Duodenal mucosa (tissue), 2 donors: ENCODE data around the gene PCDHGA3.
A peak's percentile ranks its signal among the peaks of the same experiment; 100 is the strongest.
"Not testable (repeated sequence)": the region's sequence is repeated elsewhere in the genome, so short reads cannot be mapped to it uniquely, and the experiment has no call there.

Source experiments
- H3K27ac ChIP-seq: one replicate; pipeline ENCODE4 v1.7.0; 2013; ENCODE audit warnings: low read depth, low read length
- H3K27me3 ChIP-seq, 2 donors: one replicate each; pipeline ENCODE4 v1.7.0; 2013; ENCODE audit warnings: low read length in 2 of 2, control low read depth in 1 of 2; ENCODE audit not compliant: insufficient read depth in 2 of 2, control insufficient read depth in 1 of 2
- H3K36me3 ChIP-seq, 2 donors: one replicate each; pipeline ENCODE4 v1.7.0; 2013; ENCODE audit warnings: low read length in 2 of 2, control low read depth in 1 of 2; ENCODE audit not compliant: insufficient read depth in 2 of 2, control insufficient read depth in 1 of 2
- H3K4me1 ChIP-seq, 2 donors: one replicate each; pipeline ENCODE4 v1.7.0; 2013; ENCODE audit warnings: low read length in 2 of 2, control low read depth in 1 of 2; ENCODE audit not compliant: insufficient read depth in 2 of 2, control insufficient read depth in 1 of 2
- H3K4me3 ChIP-seq, 2 donors: one replicate each; pipeline ENCODE4 v1.7.0; 2013; ENCODE audit warnings: low read length in 2 of 2, low read depth in 1 of 2
- H3K9ac ChIP-seq, 2 donors: one replicate each; pipeline ENCODE4 v1.7.0; 2013; ENCODE audit warnings: low read length in 2 of 2, low read depth in 1 of 2
- H3K9me3 ChIP-seq, 2 donors: one replicate each; pipeline ENCODE4 v1.7.0; 2013; ENCODE audit warnings: low read length in 2 of 2, control low read depth in 1 of 2; ENCODE audit not compliant: control insufficient read depth in 1 of 2

The PCDHGA3 gene

DNA sequence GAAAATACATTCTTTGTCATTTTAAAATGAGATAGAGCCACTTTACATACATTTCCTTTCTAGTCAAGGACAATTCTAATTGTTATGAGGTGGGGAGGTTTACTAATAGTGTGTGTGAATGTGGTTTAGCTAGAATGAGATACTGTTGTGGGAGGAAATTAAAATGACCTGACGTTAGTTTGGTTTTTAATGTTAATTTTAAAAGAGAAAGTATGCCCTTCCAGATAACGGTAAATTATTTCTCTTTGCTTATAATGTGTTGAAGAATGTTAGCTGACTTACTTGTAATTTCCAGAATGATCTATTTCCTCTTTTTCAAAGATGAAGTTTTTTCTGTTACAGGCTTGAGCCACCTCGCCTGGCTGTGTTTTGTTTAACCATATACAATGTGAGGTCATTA is 21.4 kb upstream of the PCDHGA3 start:
- Histone ChIP-seq H3K36me3 (peaks cover 19 to 22% of the 10 kb centered on the region in 2 donors), H3K9me3 (peaks cover 38 to 53% of the 10 kb centered on the region in 2 donors), H3K4me3 (no peak overlapping the region), H3K9ac (no peak overlapping the region), H3K27me3 (no peaks in the 10 kb centered on the region), H3K27ac (no peak overlapping the region), H3K4me1 (peaks cover 0 to 4% of the 10 kb centered on the region in 2 donors)

- peak overlapping the region; percentile 19 to 55 for H3K9ac ChIP-seq
- H3K4me1 ChIP-seq, result no peaks in the 10 kb centered on the region
- H3K27ac ChIP-seq, result no peak overlapping the region
- peaks cover 25 to 40% of the 10 kb centered on the region in 2 donors for H3K9me3 ChIP-seq
- no peaks in the 10 kb centered on the region for H3K36me3 ChIP-seq
- H3K4me3 ChIP-seq, result peak overlapping the region; percentile 61 to 62
- no peaks in the 10 kb centered on the region for H3K27me3 ChIP-seq
Observed at GRCh38 chr5:141326088-141326854, 17.4 kb upstream of the PCDHGA3 start.

DNA sequence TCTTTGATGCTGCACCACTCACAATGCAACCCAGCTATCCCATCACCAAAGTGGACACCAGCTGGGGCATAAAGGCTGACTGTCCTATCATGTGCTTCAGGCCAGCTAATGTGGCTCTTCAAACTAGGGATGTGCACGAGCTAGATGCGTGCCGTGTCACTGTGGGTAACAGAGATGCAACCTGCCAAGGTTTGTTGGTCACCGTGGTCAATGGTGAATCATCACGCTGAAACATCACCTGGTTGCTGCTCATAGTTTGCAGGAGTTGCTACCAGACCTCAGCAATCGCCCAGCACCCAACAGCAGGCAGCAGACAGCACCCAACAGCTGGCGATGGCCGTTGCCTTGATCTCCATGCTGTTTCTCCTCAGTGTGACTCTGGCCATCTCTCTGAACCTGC is 15.4 kb upstream of the PCDHGA3 start:
- Histone ChIP-seq H3K4me1 (no peaks in the 10 kb centered on the region), H3K9ac (no peak overlapping the region), H3K9me3 (peaks cover 17 to 29% of the 10 kb centered on the region in 2 donors), H3K27ac (no peak overlapping the region), H3K36me3 (no peaks in the 10 kb centered on the region), H3K27me3 (no peaks in the 10 kb centered on the region), H3K4me3 (no peak overlapping the region)

GRCh38 chr5:141330299-141331080 is 13.1 kb upstream of the PCDHGA3 start, which contains the start of gene PCDHGA1:
Gene PCDHGA1, plus strand, starts transcription at chr5:141330514.
- H3K36me3 ChIP-seq, result no peaks in the 10 kb centered on the region
- no peak within 1 kb of the TSS for H3K4me3 ChIP-seq
- peaks cover 17 to 22% of the 10 kb centered on the region in 2 donors for H3K9me3 ChIP-seq
- H3K9ac ChIP-seq, result no peak within 1 kb of the TSS
- H3K4me1 ChIP-seq, result no peaks in the 10 kb centered on the region
- H3K27me3 ChIP-seq, result no peaks in the 10 kb centered on the region
- H3K27ac ChIP-seq, result no peak within 1 kb of the TSS

DNA sequence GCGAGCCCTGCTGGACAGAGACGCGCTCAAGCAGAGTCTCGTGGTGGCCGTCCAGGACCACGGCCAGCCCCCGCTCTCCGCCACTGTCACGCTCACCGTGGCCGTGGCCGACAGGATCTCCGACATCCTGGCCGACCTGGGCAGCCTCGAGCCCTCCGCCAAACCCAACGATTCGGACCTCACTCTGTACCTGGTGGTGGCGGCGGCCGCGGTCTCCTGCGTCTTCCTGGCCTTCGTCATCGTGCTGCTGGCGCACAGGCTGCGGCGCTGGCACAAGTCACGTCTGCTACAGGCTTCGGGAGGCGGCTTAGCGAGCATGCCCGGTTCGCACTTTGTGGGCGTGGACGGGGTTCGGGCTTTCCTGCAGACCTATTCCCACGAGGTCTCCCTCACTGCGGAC is 11.1 kb upstream of the PCDHGA3 start:
- peaks cover 17 to 23% of the 10 kb centered on the region in 2 donors for H3K9me3 ChIP-seq
- not testable (repeated sequence) for H3K4me3 ChIP-seq, H3K9ac ChIP-seq, H3K4me1 ChIP-seq, H3K36me3 ChIP-seq, H3K27me3 ChIP-seq, H3K27ac ChIP-seq

DNA sequence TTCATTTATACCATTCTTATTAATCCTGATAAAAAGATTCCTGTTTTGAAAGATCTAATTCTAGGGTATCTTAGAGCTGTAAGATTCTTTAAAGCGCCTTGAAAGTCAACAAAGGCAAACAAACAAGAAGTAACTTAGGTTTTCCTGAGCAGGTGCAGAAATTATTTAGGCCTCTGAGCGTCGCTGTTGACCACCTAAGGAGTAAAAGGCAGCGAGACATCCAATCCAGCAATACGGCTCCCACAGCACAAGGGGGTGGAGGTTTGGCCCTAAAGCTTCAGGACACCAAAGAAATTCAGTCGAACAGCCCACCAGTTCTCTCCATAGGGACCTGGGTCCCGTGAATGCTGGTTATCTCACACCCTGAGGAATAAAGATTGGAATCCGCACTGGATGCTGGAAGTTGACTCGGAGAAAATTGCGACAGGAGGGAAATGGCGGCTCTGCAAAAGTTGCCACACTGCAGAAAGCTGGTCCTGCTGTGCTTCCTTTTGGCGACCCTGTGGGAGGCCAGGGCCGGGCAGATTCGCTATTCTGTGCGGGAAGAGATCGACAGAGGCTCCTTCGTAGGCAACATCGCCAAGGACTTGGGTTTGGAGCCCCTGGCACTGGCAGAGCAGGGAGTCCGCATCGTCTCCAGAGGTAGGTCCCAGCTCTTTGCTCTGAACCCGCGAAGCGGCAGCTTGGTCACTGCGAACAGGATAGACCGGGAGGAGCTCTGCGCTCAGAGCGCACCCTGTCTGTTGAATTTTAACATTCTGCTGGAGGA is 4.9 kb upstream of the PCDHGA3 start, which contains the start of gene PCDHGA2:
PCDHGA2 (plus strand) TSS at position 223 of the 769 bp plus-strand sequence.
- Histone ChIP-seq H3K4me3 (peak within 1 kb of the TSS in 1 of 2 donors; percentile 30), H3K9me3 (peaks cover 32 to 39% of the 10 kb centered on the region in 2 donors), H3K27ac (no peak within 1 kb of the TSS), H3K9ac (no peak within 1 kb of the TSS), H3K36me3 (no peaks in the 10 kb centered on the region), H3K27me3 (no peaks in the 10 kb centered on the region), H3K4me1 (no peaks in the 10 kb centered on the region)

- not testable (repeated sequence) for H3K27ac ChIP-seq, H3K4me3 ChIP-seq, H3K4me1 ChIP-seq, H3K9ac ChIP-seq, H3K27me3 ChIP-seq, H3K36me3 ChIP-seq
- peaks cover 35 to 51% of the 10 kb centered on the region in 2 donors for H3K9me3 ChIP-seq
Observed at GRCh38 chr5:141340781-141341354, 2.8 kb upstream of the PCDHGA3 start.

DNA sequence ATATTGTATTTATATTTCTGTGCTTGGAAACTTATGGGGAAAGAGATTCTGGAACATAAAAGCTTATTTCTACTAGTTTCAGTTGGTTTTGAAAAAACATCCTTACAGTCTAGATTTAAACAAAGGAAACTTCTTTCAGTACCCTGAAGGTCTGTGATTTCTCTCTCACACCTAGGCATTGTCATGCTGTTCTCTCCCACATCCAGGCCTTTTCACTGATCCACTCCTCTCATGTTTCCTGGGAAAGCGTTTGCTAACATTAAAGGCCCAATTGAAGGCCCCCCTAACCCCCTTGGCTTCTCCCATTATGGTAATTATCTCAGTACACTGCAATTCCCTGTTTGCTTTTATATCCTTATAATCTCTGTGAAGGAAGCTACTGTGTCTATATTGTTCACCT is 856 bp upstream of the PCDHGA3 start:
- Histone ChIP-seq H3K27ac (no peak overlapping the region), H3K36me3 (no peaks in the 10 kb centered on the region), H3K4me1 (no peaks in the 10 kb centered on the region), H3K9ac (no peak overlapping the region), H3K4me3 (no peak overlapping the region), H3K27me3 (no peaks in the 10 kb centered on the region), H3K9me3 (peaks cover 29 to 49% of the 10 kb centered on the region in 2 donors)

DNA sequence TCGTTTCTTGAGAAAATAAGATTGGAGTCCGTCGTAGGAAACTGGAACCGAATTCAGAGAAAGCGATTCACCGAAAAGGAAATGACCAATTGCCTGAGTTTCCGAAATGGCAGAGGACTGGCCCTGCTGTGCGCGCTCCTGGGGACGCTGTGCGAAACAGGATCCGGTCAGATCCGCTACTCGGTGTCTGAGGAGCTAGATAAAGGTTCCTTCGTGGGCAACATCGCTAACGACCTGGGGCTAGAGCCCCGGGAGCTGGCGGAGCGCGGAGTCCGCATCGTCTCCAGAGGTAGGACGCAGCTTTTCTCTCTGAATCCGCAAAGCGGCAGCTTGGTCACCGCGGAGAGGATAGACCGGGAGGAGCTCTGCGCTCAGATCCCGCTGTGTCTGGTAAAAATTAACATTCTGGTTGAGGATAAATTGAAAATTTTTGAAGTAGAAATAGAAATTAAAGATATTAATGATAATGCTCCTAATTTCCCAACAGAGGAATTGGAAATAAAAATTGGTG is 379 bp downstream of the PCDHGA3 start:
- Histone ChIP-seq H3K27ac (no peak overlapping the region), H3K36me3 (no peaks in the 10 kb centered on the region), H3K9me3 (peaks cover 24 to 41% of the 10 kb centered on the region in 2 donors), H3K9ac (no peak overlapping the region), H3K27me3 (no peaks in the 10 kb centered on the region), H3K4me3 (peak overlapping the region in 1 of 2 donors; percentile 10), H3K4me1 (no peaks in the 10 kb centered on the region)
